ENCODE measurements around the gene GALNT7. TPM values are rescaled to one million over a fixed set of nuclear protein-coding genes. Genes with fewer than 3 reads are reported as not detected.
A peak's percentile ranks its signal among the peaks of the same experiment; 100 is the strongest.
"Not testable (repeated sequence)": the region's sequence is repeated elsewhere in the genome, so short reads cannot be mapped to it uniquely, and the experiment has no call there.

The GALNT7 gene, protein sequence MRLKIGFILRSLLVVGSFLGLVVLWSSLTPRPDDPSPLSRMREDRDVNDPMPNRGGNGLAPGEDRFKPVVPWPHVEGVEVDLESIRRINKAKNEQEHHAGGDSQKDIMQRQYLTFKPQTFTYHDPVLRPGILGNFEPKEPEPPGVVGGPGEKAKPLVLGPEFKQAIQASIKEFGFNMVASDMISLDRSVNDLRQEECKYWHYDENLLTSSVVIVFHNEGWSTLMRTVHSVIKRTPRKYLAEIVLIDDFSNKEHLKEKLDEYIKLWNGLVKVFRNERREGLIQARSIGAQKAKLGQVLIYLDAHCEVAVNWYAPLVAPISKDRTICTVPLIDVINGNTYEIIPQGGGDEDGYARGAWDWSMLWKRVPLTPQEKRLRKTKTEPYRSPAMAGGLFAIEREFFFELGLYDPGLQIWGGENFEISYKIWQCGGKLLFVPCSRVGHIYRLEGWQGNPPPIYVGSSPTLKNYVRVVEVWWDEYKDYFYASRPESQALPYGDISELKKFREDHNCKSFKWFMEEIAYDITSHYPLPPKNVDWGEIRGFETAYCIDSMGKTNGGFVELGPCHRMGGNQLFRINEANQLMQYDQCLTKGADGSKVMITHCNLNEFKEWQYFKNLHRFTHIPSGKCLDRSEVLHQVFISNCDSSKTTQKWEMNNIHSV
- total RNA-seq (2014; rRNA removed; shearing (Covaris generic)) = 12.4 and 22.1 TPM in 2 replicates

GRCh38 chr4:173168396-173169177 is at the start of gene GALNT7:
GALNT7 (plus strand) TSS chr4:173168811; CDS start chr4:173168836, 25 bp downstream.
- in situ Hi-C loops (cut with HindIII; ENCODE audit: low sequenced_read_pairs) = no loop called here
- DNase-seq (ENCODE audit: low spot score) = peak; percentile 83

- in situ Hi-C loops (cut with HindIII; ENCODE audit: low sequenced_read_pairs); DNase-seq (ENCODE audit: low spot score): not testable (repeated sequence)
These were observed 49.8 kb upstream of the GALNT7 start for GRCh38 chr4:173118819-173119218.

- in situ Hi-C loops (cut with HindIII; ENCODE audit: low sequenced_read_pairs) = no loop called here
These were observed 48.8 kb upstream of the GALNT7 start for GRCh38 chr4:173119818-173120217.

DNA sequence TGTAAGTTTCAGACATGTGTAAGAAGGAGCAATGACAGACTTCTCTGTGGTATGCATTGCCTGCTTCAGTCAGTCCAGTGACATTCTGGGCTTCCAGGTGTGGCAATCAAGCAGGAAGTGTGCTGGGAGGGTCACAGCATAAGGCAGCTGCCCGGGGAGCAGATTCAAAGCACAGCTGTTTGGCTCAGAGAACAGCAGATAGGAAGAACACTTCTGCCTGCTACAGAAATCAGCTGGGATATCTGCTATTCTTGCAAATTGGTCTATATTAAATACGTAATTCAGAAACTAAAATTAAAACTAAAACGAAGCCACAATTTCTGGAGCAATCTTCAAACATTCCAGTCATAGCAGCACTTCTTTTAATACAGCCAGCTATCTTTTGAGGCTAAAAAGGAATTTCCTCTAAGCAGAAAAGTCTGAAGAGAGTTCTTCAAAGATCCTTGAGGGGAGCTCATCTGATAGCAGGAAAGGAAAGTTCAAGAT is 47.5 kb upstream of the GALNT7 start:
- in situ Hi-C loops (cut with HindIII; ENCODE audit: low sequenced_read_pairs) = no loop called here
- no peak for DNase-seq (ENCODE audit: low spot score)

More at GRCh38 chr4:173119818-173120217, 48.8 kb upstream of the GALNT7 start:
- DNase-seq (ENCODE audit: low spot score) = no peak

GRCh38 chr4:173124209-173124865 is 44.3 kb upstream of the GALNT7 start:
- no peak for DNase-seq (ENCODE audit: low spot score)
- in situ Hi-C loops (cut with HindIII; ENCODE audit: low sequenced_read_pairs) = no loop called here

DNA sequence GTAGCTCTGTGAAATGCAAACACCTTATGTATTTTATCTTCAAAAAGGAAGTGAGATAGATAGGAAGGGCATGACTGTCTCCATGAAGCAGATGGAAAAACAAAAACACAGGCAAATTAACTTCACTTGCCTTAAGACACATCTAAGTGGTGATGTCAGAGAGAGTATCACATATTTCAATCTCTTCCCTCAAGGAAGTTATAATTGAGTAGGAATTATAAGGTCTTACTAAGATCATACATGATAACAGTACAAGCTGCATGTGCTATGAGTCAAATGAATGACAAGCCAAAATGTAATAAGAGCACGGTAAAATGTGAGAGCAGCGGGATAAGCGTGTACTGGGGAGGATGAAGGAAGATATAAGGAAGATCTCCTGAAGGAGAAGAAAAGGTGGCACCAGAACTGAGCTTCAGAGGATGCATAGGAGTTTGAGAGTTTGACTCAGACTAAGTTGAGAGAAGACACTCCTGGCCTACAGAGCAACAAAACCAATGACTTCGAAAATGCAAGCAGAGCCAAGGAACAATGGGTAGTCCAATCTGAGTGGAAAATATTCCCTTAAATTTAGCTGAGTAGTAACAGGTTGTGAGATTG is 43.3 kb upstream of the GALNT7 start:
- in situ Hi-C loops (cut with HindIII; ENCODE audit: low sequenced_read_pairs) = no loop called here
- DNase-seq (ENCODE audit: low spot score) = no peak

- in situ Hi-C loops (cut with HindIII; ENCODE audit: low sequenced_read_pairs) = no loop called here
- DNase-seq (ENCODE audit: low spot score) = no peak
These were observed 40.3 kb upstream of the GALNT7 start for GRCh38 chr4:173128199-173128890.

DNA sequence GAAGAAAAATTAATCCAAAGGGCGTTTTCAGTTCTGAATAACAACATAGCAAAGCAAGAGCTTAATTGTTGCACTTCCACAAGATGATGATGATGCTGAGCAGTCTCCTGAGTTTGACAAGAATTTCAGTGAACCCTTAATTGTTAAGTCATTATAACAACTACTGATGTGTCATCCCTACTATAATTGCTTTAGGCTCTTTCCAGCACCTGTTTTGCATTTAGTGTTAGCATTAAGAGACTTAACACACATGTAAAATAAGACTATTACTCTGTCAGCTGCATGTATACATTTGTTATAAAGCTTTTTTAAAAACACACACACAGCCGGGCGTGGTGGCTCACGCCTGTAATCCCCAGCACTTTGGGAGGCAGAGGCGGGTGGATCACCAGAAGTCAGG is 37.9 kb upstream of the GALNT7 start:
- in situ Hi-C loops (cut with HindIII; ENCODE audit: low sequenced_read_pairs) = no loop called here
- no peak for DNase-seq (ENCODE audit: low spot score)

DNA sequence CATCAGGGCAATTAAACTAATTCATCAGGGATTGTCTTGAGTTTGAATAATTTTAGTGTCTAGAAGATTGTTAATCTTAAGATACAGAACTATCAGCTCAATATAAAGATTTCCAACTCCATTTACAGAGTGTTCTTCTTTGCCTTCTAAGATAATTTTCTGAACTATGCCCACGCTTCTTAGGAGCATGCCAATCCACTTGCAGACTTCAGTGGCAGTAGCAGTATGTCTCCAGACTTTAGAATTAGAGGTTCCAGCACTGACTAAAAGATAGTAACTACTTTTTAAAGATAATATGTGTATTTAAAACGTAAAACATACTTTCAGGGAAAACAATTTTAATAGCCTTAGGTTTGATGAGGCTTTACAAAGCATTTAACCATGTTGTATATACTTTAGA is 34.2 kb upstream of the GALNT7 start:
- no peak for DNase-seq (ENCODE audit: low spot score)
- in situ Hi-C loops (cut with HindIII; ENCODE audit: low sequenced_read_pairs) = no loop called here

DNA sequence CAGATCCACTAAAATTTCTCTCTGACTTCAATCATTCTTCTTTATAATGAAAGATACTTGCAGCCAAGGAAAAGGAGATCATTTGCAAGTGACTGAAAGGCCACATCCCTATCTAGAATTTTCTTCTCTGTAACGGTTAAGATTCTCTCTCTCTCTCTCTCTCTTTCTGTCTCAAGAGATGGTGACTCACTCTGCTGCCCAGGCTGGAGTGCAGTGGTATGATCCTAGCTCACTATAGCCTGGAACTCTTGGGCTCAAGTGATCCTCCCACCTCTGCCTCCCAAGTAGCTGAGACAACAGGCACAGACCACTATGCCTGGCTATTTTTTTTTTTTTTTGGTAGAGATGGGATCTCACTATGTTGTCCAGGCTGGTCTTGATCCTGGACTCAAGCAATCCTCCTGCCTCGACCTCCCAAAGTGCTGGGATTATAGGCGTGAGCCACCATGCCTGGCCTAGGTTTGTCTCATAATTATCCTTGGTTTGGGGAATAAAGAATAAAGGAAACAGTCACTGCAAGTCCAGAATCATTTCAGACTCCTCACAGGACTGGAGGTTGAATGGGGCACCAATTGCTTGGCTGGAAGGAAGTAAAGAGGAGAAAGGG is 33.3 kb upstream of the GALNT7 start:
- in situ Hi-C loops (cut with HindIII; ENCODE audit: low sequenced_read_pairs) = no loop called here
- DNase-seq (ENCODE audit: low spot score) = no peak

GRCh38 chr4:173138624-173139023 is 30.0 kb upstream of the GALNT7 start:
- DNase-seq (ENCODE audit: low spot score) = no peak
- in situ Hi-C loops (cut with HindIII; ENCODE audit: low sequenced_read_pairs) = no loop called here

DNA sequence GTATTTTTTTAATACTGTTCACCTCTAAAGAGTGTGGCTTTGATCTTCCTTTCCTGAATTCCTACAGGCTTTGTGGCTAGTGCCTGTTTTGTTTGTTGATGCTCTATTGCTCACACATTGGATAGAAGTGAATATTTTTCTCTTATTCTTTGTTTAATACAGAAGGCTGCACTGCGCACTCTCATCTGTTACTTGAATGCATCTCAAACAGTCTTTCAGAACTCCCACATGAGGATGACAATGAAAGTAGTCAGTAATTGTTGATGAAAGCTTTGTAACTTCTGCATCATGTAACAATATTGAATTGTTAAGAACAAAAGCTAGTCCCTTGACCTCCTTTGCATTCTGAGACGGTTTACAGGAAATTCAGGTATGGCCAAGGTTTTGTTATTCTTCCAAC is 29.1 kb upstream of the GALNT7 start:
- in situ Hi-C loops (cut with HindIII; ENCODE audit: low sequenced_read_pairs) = no loop called here
- no peak for DNase-seq (ENCODE audit: low spot score)

- in situ Hi-C loops (cut with HindIII; ENCODE audit: low sequenced_read_pairs) = no loop called here
These were observed 23.5 kb upstream of the GALNT7 start for GRCh38 chr4:173145131-173145530.

GRCh38 chr4:173146456-173146855 is 22.2 kb upstream of the GALNT7 start:
- in situ Hi-C loops (cut with HindIII; ENCODE audit: low sequenced_read_pairs) = no loop called here
- no peak for DNase-seq (ENCODE audit: low spot score)

More at GRCh38 chr4:173145131-173145530, 23.5 kb upstream of the GALNT7 start:
- no peak for DNase-seq (ENCODE audit: low spot score)

DNA sequence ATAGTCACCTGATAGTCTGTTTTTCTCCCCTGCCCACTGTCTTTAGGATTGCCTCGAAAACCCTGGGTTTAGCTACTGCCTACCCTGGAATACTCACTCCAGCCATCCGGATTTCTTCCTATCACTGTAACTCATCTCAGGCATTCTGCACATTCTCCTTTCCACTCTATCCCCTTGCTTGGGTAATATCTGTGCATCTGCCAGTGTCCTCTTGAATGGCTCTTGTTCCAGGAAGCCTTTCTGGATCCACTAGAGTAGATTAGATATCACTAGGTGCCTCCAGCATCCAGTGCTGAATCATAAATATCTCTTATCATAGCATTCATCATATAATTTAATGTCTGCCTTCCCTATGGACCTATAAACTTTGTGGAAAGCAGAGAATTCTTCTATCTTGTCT is 17.1 kb upstream of the GALNT7 start:
- in situ Hi-C loops (cut with HindIII; ENCODE audit: low sequenced_read_pairs) = no loop called here
- DNase-seq (ENCODE audit: low spot score) = peak; percentile 41

GRCh38 chr4:173152104-173152503 is 16.5 kb upstream of the GALNT7 start:
- in situ Hi-C loops (cut with HindIII; ENCODE audit: low sequenced_read_pairs) = no loop called here
- DNase-seq (ENCODE audit: low spot score) = peak; percentile 89

- in situ Hi-C loops (cut with HindIII; ENCODE audit: low sequenced_read_pairs) = no loop called here
- no peak for DNase-seq (ENCODE audit: low spot score)
These were observed 15.2 kb upstream of the GALNT7 start for GRCh38 chr4:173153445-173153844.

DNA sequence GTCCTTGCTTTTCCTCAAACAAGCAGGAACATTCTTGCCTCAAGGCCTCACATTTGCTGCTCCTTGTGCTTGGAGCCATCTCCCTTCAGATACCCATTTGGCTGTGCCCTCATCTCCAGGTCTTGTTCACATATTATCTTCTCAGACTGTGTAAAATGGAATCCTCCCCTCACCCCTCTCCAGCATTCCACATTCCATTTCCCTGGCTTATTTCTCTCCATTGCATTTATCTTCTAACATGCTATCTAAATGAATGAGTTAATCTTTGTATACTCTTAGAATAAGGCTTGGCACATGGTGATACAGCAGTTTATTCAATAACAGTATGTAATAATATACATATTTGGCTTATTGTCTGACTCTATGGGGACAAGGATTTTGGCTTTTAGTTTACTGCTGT is 8.8 kb upstream of the GALNT7 start:
- no peak for DNase-seq (ENCODE audit: low spot score)
- in situ Hi-C loops (cut with HindIII; ENCODE audit: low sequenced_read_pairs) = no loop called here

Data from G401 (cell line).